ENCODE measurements around the gene CIPC. TPM values are rescaled to one million over a fixed set of nuclear protein-coding genes. Genes with fewer than 3 reads are reported as not detected.
A peak's percentile ranks its signal among the peaks of the same experiment; 100 is the strongest.

CIPC gene
- total RNA-seq, 2 experiments from 2014 or later: 14.4 to 15.1 TPM

GRCh38 chr14:77109656-77110055 lies 11.6 kb downstream of the CIPC start:
- CTCF ChIA-PET: interaction anchor here (1.0 to 1.2 kb wide), 3 partner anchors 12 to 237 kb away, joined by 3 read pairs; no protein-coding TSS in a partner anchor

GRCh38 chr14:77110286-77110685 lies 12.2 kb downstream of the CIPC start:
- Mint-ChIP-seq H3K4me3 (no peak overlapping the region), H3K9me3 (no peaks in the 10 kb centered on the region), H3K36me3 (ENCODE audit: low read depth) (peaks cover 37% of the 10 kb centered on the region), H3K27ac (no peak overlapping the region), H3K27me3 (no peaks in the 10 kb centered on the region), H3K4me1 (no peaks in the 10 kb centered on the region)
- ChIA-PET CTCF (interaction anchor here (1.2 kb wide), 1 partner anchor 238 kb away, joined by 3 read pairs; no protein-coding TSS in a partner anchor), POLR2A (no interaction called here)
- no peak for DNase-seq

More at GRCh38 chr14:77109656-77110055, 11.6 kb downstream of the CIPC start:
- Mint-ChIP-seq H3K4me1 (no peaks in the 10 kb centered on the region), H3K9me3 (no peaks in the 10 kb centered on the region), H3K27me3 (no peaks in the 10 kb centered on the region), H3K27ac (no peak overlapping the region), H3K36me3 (ENCODE audit: low read depth) (peaks cover 31% of the 10 kb centered on the region), H3K4me3 (no peak overlapping the region)
- POLR2A ChIA-PET: no interaction called here
- no peak for DNase-seq

GRCh38 chr14:77111021-77111420 lies 13.0 kb downstream of the CIPC start:
- POLR2A ChIA-PET: no interaction called here
- no peak for DNase-seq
- H3K27ac Mint-ChIP-seq: no peak overlapping the region

GRCh38 chr14:77113644-77114043 lies 15.6 kb downstream of the CIPC start:
- H3K36me3 Mint-ChIP-seq (ENCODE audit: low read depth): peaks cover 31% of the 10 kb centered on the region
- H3K27ac Mint-ChIP-seq: no peak overlapping the region
- no peaks in the 10 kb centered on the region for H3K4me1 Mint-ChIP-seq
- H3K4me3 Mint-ChIP-seq: no peak overlapping the region
- CTCF ChIA-PET: interaction anchor here (0.9 to 2.3 kb wide), 3 partner anchors 11 to 238 kb away, joined by 3 to 9 read pairs (median 5); no protein-coding TSS in a partner anchor
- no peaks in the 10 kb centered on the region for H3K27me3 Mint-ChIP-seq
- POLR2A ChIA-PET: no interaction called here
- no peaks in the 10 kb centered on the region for H3K9me3 Mint-ChIP-seq
- no peak for DNase-seq

More at GRCh38 chr14:77111021-77111420, 13.0 kb downstream of the CIPC start:
- Mint-ChIP-seq H3K4me1 (no peaks in the 10 kb centered on the region), H3K9me3 (no peaks in the 10 kb centered on the region), H3K27me3 (no peaks in the 10 kb centered on the region), H3K4me3 (no peak overlapping the region), H3K36me3 (ENCODE audit: low read depth) (peaks cover 37% of the 10 kb centered on the region)
- CTCF ChIA-PET: no interaction called here

- POLR2A ChIA-PET: no interaction called here
- no peak overlapping the region for H3K27ac Mint-ChIP-seq
- peaks cover 26% of the 10 kb centered on the region for H3K36me3 Mint-ChIP-seq (ENCODE audit: low read depth)
- H3K9me3 Mint-ChIP-seq: no peaks in the 10 kb centered on the region
- H3K4me3 Mint-ChIP-seq: no peak overlapping the region
- DNase-seq: no peak
- H3K4me1 Mint-ChIP-seq: peaks cover under 1% of the 10 kb centered on the region
- CTCF ChIA-PET: interaction anchor here (0.6 to 2.3 kb wide), 2 partner anchors 10 to 46 kb away, joined by 3 to 9 read pairs; no protein-coding TSS in a partner anchor
- H3K27me3 Mint-ChIP-seq: no peaks in the 10 kb centered on the region
These were observed 16.6 kb downstream of the CIPC start for GRCh38 chr14:77114609-77115008.

- Mint-ChIP-seq H3K27me3 (no peaks in the 10 kb centered on the region), H3K4me1 (peaks cover 15% of the 10 kb centered on the region), H3K9me3 (no peaks in the 10 kb centered on the region), H3K27ac (no peak overlapping the region), H3K4me3 (no peak overlapping the region), H3K36me3 (ENCODE audit: low read depth) (peaks cover 22% of the 10 kb centered on the region)
- POLR2A ChIA-PET: no interaction called here
- CTCF ChIA-PET: interaction anchor here (1.6 to 1.8 kb wide), 3 partner anchors 15 to 240 kb away, joined by 3 to 4 read pairs (median 3); no protein-coding TSS in a partner anchor
- no peak for DNase-seq
These were observed 18.2 kb downstream of the CIPC start for GRCh38 chr14:77116172-77116817.

- Mint-ChIP-seq H3K9me3 (no peaks in the 10 kb centered on the region), H3K4me1 (peaks cover 35% of the 10 kb centered on the region), H3K27ac (peak overlapping the region; percentile 46), H3K27me3 (peaks cover 14% of the 10 kb centered on the region), H3K4me3 (no peak overlapping the region), H3K36me3 (ENCODE audit: low read depth) (peaks cover 7% of the 10 kb centered on the region)
- CTCF ChIA-PET: interaction anchor here (0.7 to 3.5 kb wide), 2 partner anchors 11 to 21 kb away, joined by 3 to 11 read pairs; partner anchors contain the start of gene CIPC
- no peak for DNase-seq
- POLR2A ChIA-PET: no interaction called here
These were observed 21.8 kb downstream of the CIPC start for GRCh38 chr14:77119851-77120250.

GRCh38 chr14:77120771-77121743 lies 23.0 kb downstream of the CIPC start:
- Mint-ChIP-seq H3K4me1 (peaks cover 42% of the 10 kb centered on the region), H3K9me3 (no peaks in the 10 kb centered on the region), H3K36me3 (ENCODE audit: low read depth) (peaks cover 3% of the 10 kb centered on the region), H3K4me3 (peak overlapping the region; percentile 25), H3K27ac (peak overlapping the region; percentile 88), H3K27me3 (peaks cover 21% of the 10 kb centered on the region)
- ChIA-PET POLR2A (interaction anchor here (1.6 kb wide), 1 partner anchor 22 kb away, joined by 5 read pairs; no protein-coding TSS in a partner anchor), CTCF (interaction anchor here (0.7 to 3.5 kb wide), 4 partner anchors 12 to 250 kb away, joined by 3 to 11 read pairs (median 3); partner anchors contain the start of gene CIPC)
- peak; percentile 61 for DNase-seq

GRCh38 chr14:77122526-77123125 lies 24.6 kb downstream of the CIPC start:
- no peak overlapping the region for H3K27ac Mint-ChIP-seq
- H3K4me3 Mint-ChIP-seq: no peak overlapping the region
- peaks cover 3% of the 10 kb centered on the region for H3K36me3 Mint-ChIP-seq (ENCODE audit: low read depth)
- H3K4me1 Mint-ChIP-seq: peaks cover 42% of the 10 kb centered on the region
- DNase-seq: no peak
- peaks cover 24% of the 10 kb centered on the region for H3K27me3 Mint-ChIP-seq
- ChIA-PET CTCF (no interaction called here), POLR2A (no interaction called here)
- no peaks in the 10 kb centered on the region for H3K9me3 Mint-ChIP-seq

- H3K27ac Mint-ChIP-seq: no peak overlapping the region
- no peaks in the 10 kb centered on the region for H3K9me3 Mint-ChIP-seq
- POLR2A ChIA-PET: no interaction called here
- CTCF ChIA-PET: interaction anchor here (0.6 to 1.6 kb wide), 12 partner anchors 9 to 486 kb away, joined by 3 to 9 read pairs (median 4); no protein-coding TSS in a partner anchor
- H3K27me3 Mint-ChIP-seq: peaks cover 24% of the 10 kb centered on the region
- peak overlapping the region; percentile 35 for H3K4me3 Mint-ChIP-seq
- no peak for DNase-seq
- H3K36me3 Mint-ChIP-seq (ENCODE audit: low read depth): peaks cover 3% of the 10 kb centered on the region
- H3K4me1 Mint-ChIP-seq: peaks cover 42% of the 10 kb centered on the region
These were observed 25.6 kb downstream of the CIPC start for GRCh38 chr14:77123381-77124325.

- H3K27ac Mint-ChIP-seq: no peak overlapping the region
- peak overlapping the region; percentile 60 for H3K4me3 Mint-ChIP-seq
- no peaks in the 10 kb centered on the region for H3K9me3 Mint-ChIP-seq
- H3K4me1 Mint-ChIP-seq: peaks cover 41% of the 10 kb centered on the region
- CTCF ChIA-PET: interaction anchor here (0.5 to 1.6 kb wide), 13 partner anchors 9 to 545 kb away, joined by 3 to 9 read pairs (median 4); no protein-coding TSS in a partner anchor
- POLR2A ChIA-PET: no interaction called here
- no peaks in the 10 kb centered on the region for H3K36me3 Mint-ChIP-seq (ENCODE audit: low read depth)
- peak; percentile 54 for DNase-seq
- peaks cover 28% of the 10 kb centered on the region for H3K27me3 Mint-ChIP-seq
These were observed 26.6 kb downstream of the CIPC start for GRCh38 chr14:77124345-77125280.
